ENCODE data around the gene CNDP1.

GRCh38 chr18:74514860-74515495 lies 19.3 kb upstream of the CNDP1 start:
- TF ChIP-seq, protein P1, sequence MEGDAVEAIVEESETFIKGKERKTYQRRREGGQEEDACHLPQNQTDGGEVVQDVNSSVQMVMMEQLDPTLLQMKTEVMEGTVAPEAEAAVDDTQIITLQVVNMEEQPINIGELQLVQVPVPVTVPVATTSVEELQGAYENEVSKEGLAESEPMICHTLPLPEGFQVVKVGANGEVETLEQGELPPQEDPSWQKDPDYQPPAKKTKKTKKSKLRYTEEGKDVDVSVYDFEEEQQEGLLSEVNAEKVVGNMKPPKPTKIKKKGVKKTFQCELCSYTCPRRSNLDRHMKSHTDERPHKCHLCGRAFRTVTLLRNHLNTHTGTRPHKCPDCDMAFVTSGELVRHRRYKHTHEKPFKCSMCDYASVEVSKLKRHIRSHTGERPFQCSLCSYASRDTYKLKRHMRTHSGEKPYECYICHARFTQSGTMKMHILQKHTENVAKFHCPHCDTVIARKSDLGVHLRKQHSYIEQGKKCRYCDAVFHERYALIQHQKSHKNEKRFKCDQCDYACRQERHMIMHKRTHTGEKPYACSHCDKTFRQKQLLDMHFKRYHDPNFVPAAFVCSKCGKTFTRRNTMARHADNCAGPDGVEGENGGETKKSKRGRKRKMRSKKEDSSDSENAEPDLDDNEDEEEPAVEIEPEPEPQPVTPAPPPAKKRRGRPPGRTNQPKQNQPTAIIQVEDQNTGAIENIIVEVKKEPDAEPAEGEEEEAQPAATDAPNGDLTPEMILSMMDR (IDR thresholded peaks at IDR 0.05): no peak
- TF ChIP-seq EP300 (IDR thresholded peaks at IDR 0.05) (no peak), POLR2A (IDR thresholded peaks at IDR 0.05) (no peak)
